ENCODE data around the gene PRDM15. TPM values are rescaled to one million over a fixed set of nuclear protein-coding genes. Genes with fewer than 3 reads are reported as not detected.
A peak's percentile ranks its signal among the peaks of the same experiment; 100 is the strongest.

Gene PRDM15
- total RNA-seq, 4 donors from 2014 or later = 7.6 to 27.5 (median 12.9) TPM

- Histone ChIP-seq H3K4me3 (peak overlapping the region; percentile 72), H3K27me3 (peaks cover 59% of the 10 kb centered on the region), H3K9me3 (no peaks in the 10 kb centered on the region), H3K4me1 (peaks cover 78% of the 10 kb centered on the region), H3K36me3 (no peaks in the 10 kb centered on the region), H3K27ac (peak overlapping the region; percentile 87)
- TF ChIP-seq POLR2AphosphoS5 (IDR thresholded peaks at IDR 0.05) (no peak), EP300 (IDR thresholded peaks at IDR 0.05) (no peak), CTCF (IDR thresholded peaks at IDR 0.05) (no peak), POLR2A (IDR thresholded peaks at IDR 0.05) (no peak)
- WGBS = 48% methylated on average over 11 of the region's 11 CpGs
- no peak for DNase-seq (ENCODE audit: low spot score in 2 of 2)
Observed at GRCh38 chr21:41765420-41765821, 113.7 kb downstream of the PRDM15 start.

- peak overlapping the region; percentile 87 for H3K27ac ChIP-seq
- peaks cover 56% of the 10 kb centered on the region for H3K27me3 ChIP-seq
- no peaks in the 10 kb centered on the region for H3K9me3 ChIP-seq
- peaks cover 79% of the 10 kb centered on the region for H3K4me1 ChIP-seq
- H3K36me3 ChIP-seq = no peaks in the 10 kb centered on the region
- no peak for TF ChIP-seq POLR2A (IDR thresholded peaks at IDR 0.05)
- no peak for TF ChIP-seq POLR2AphosphoS5 (IDR thresholded peaks at IDR 0.05)
- TF ChIP-seq CTCF (IDR thresholded peaks at IDR 0.05) = no peak
- no peak for TF ChIP-seq EP300 (IDR thresholded peaks at IDR 0.05)
- H3K4me3 ChIP-seq = peak overlapping the region; percentile 72
- WGBS = 62% methylated on average over 7 of the region's 7 CpGs
- DNase-seq (ENCODE audit: low spot score in 2 of 2) = no peak
Observed at GRCh38 chr21:41764558-41765419, 114.4 kb downstream of the PRDM15 start.

GRCh38 chr21:41763996-41764395 is 115.1 kb downstream of the PRDM15 start:
- H3K27me3 ChIP-seq = peaks cover 48% of the 10 kb centered on the region
- WGBS = 42% methylated on average over 4 of the region's 8 CpGs
- peak overlapping the region; percentile 47 for H3K27ac ChIP-seq
- H3K4me1 ChIP-seq = peaks cover 78% of the 10 kb centered on the region
- H3K36me3 ChIP-seq = no peaks in the 10 kb centered on the region
- TF ChIP-seq POLR2AphosphoS5 (IDR thresholded peaks at IDR 0.05) = no peak
- H3K4me3 ChIP-seq = peak overlapping the region; percentile 22
- no peak for DNase-seq (ENCODE audit: low spot score in 2 of 2)
- H3K9me3 ChIP-seq = no peaks in the 10 kb centered on the region

- Histone ChIP-seq H3K9me3 (no peaks in the 10 kb centered on the region), H3K27ac (peak overlapping the region; percentile 47), H3K36me3 (no peaks in the 10 kb centered on the region), H3K4me1 (peaks cover 73% of the 10 kb centered on the region), H3K4me3 (peak overlapping the region; percentile 22), H3K27me3 (peaks cover 43% of the 10 kb centered on the region)
- DNase-seq (ENCODE audit: low spot score in 2 of 2) = no peak
- TF ChIP-seq POLR2AphosphoS5 (IDR thresholded peaks at IDR 0.05) (no peak), POLR2A (IDR thresholded peaks at IDR 0.05) (no peak), EP300 (IDR thresholded peaks at IDR 0.05) (no peak), CTCF (IDR thresholded peaks at IDR 0.05) (no peak)
- WGBS = 45% methylated on average over 12 of the region's 21 CpGs
Observed at GRCh38 chr21:41763398-41763931, 115.7 kb downstream of the PRDM15 start.

GRCh38 chr21:41762753-41763152 is 116.4 kb downstream of the PRDM15 start:
- Histone ChIP-seq H3K9me3 (no peaks in the 10 kb centered on the region), H3K27me3 (peaks cover 36% of the 10 kb centered on the region), H3K27ac (no peak overlapping the region), H3K36me3 (no peaks in the 10 kb centered on the region), H3K4me1 (peaks cover 66% of the 10 kb centered on the region), H3K4me3 (peak overlapping the region; percentile 22)
- DNase-seq (ENCODE audit: low spot score in 2 of 2) = no peak
- no peak for TF ChIP-seq POLR2AphosphoS5 (IDR thresholded peaks at IDR 0.05)
- no peak for TF ChIP-seq EP300 (IDR thresholded peaks at IDR 0.05)
- TF ChIP-seq CTCF (IDR thresholded peaks at IDR 0.05) = no peak
- TF ChIP-seq POLR2A (IDR thresholded peaks at IDR 0.05) = no peak
- WGBS = 45% methylated on average over 16 of the region's 16 CpGs

All from suprapubic skin (tissue), 4 donors.